ENCODE data around the gene MEIOSIN. TPM values are rescaled to one million over a fixed set of nuclear protein-coding genes. Genes with fewer than 3 reads are reported as not detected.

The MEIOSIN gene
- total and polyA plus RNA-seq, 2 of the 13 experiments (the other 11 are each of a cell fraction or from before 2014, with no cell fraction given): not detected

- no peak for TF ChIP-seq ZNF510 (CRISPR knock-in tag; IDR thresholded peaks at IDR 0.05; ENCODE audit: low read depth)
- peak; percentile 81 for TF ChIP-seq ZBTB25 (CRISPR knock-in tag; IDR thresholded peaks at IDR 0.05)
- TF ChIP-seq NAIF1 (CRISPR knock-in tag; IDR thresholded peaks at IDR 0.05; ENCODE audit: borderline replicate concordance): 0 out of 2 replicates have a peak, but pooled peaks have one; percentile 35
- no peak; the same call in 1 of the 2 replicates for TF ChIP-seq KLF9 (CRISPR knock-in tag; IDR thresholded peaks at IDR 0.05; ENCODE audit: low read depth)
- no peak for TF ChIP-seq CREB1 (IDR thresholded peaks at IDR 0.05)
- TF ChIP-seq CREB1 (CRISPR knock-in tag; IDR thresholded peaks at IDR 0.05): no peak
- 0 out of 2 replicates have a peak, but pooled peaks have one; percentile 8 for TF ChIP-seq ATF2 (CRISPR knock-in tag; IDR thresholded peaks at IDR 0.05)
- peak; percentile 66; the same call in 1 of the 2 replicates for TF ChIP-seq MYC (CRISPR knock-in tag; IDR thresholded peaks at IDR 0.05; ENCODE audit: borderline replicate concordance)
- TF ChIP-seq GPN1 (CRISPR knock-in tag; IDR thresholded peaks at IDR 0.05; ENCODE audit: borderline replicate concordance): no peak; the same call in 1 of the 2 replicates
- TF ChIP-seq TMF1 (CRISPR knock-in tag; IDR thresholded peaks at IDR 0.05; ENCODE audit: low read depth): peak; percentile 77; the same call in 1 of the 2 replicates
- no peak for TF ChIP-seq HNRNPL (IDR thresholded peaks at IDR 0.05; ENCODE audit: low read depth, low read length)
- TF ChIP-seq, protein P1, sequence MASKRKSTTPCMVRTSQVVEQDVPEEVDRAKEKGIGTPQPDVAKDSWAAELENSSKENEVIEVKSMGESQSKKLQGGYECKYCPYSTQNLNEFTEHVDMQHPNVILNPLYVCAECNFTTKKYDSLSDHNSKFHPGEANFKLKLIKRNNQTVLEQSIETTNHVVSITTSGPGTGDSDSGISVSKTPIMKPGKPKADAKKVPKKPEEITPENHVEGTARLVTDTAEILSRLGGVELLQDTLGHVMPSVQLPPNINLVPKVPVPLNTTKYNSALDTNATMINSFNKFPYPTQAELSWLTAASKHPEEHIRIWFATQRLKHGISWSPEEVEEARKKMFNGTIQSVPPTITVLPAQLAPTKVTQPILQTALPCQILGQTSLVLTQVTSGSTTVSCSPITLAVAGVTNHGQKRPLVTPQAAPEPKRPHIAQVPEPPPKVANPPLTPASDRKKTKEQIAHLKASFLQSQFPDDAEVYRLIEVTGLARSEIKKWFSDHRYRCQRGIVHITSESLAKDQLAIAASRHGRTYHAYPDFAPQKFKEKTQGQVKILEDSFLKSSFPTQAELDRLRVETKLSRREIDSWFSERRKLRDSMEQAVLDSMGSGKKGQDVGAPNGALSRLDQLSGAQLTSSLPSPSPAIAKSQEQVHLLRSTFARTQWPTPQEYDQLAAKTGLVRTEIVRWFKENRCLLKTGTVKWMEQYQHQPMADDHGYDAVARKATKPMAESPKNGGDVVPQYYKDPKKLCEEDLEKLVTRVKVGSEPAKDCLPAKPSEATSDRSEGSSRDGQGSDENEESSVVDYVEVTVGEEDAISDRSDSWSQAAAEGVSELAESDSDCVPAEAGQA (IDR thresholded peaks at IDR 0.05; ENCODE audit: low read depth): no peak
- TF ChIP-seq, protein P1 (CRISPR knock-in tag; IDR thresholded peaks at IDR 0.05; ENCODE audit: borderline replicate concordance): no peak
- TF ChIP-seq PBX3 (CRISPR knock-in tag; IDR thresholded peaks at IDR 0.05; ENCODE audit: borderline replicate concordance): no peak
- TF ChIP-seq, protein P2, sequence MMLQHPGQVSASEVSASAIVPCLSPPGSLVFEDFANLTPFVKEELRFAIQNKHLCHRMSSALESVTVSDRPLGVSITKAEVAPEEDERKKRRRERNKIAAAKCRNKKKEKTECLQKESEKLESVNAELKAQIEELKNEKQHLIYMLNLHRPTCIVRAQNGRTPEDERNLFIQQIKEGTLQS (CRISPR knock-in tag; IDR thresholded peaks at IDR 0.05): no peak
- TF ChIP-seq, protein P3, sequence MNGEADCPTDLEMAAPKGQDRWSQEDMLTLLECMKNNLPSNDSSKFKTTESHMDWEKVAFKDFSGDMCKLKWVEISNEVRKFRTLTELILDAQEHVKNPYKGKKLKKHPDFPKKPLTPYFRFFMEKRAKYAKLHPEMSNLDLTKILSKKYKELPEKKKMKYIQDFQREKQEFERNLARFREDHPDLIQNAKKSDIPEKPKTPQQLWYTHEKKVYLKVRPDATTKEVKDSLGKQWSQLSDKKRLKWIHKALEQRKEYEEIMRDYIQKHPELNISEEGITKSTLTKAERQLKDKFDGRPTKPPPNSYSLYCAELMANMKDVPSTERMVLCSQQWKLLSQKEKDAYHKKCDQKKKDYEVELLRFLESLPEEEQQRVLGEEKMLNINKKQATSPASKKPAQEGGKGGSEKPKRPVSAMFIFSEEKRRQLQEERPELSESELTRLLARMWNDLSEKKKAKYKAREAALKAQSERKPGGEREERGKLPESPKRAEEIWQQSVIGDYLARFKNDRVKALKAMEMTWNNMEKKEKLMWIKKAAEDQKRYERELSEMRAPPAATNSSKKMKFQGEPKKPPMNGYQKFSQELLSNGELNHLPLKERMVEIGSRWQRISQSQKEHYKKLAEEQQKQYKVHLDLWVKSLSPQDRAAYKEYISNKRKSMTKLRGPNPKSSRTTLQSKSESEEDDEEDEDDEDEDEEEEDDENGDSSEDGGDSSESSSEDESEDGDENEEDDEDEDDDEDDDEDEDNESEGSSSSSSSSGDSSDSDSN (CRISPR knock-in tag; IDR thresholded peaks at IDR 0.05): peak; percentile 73
These were observed 41.6 kb upstream of the MEIOSIN start, which contains the start of gene SNRPD2 (continued) for GRCh38 chr19:45691516-45692186.

Measured in HepG2 (cell line).